HFF-Myc (cell line): ENCODE data around the gene RGS1.

Experiments
- DNase-seq: peaks from one replicate; pipeline ENCODE4 v3.0.0-alpha.2; 2011; ENCODE audit warnings: low read depth; ENCODE audit errors: extremely low read depth
- H3K4me3 ChIP-seq: replicated peaks from 2 replicates; pipeline ENCODE4 v1.5.1; 2011; ENCODE audit warnings: low read depth, mild to moderate bottlenecking, control low read depth, low read length
- CTCF ChIP-seq: IDR thresholded peaks from 2 replicates; pipeline ENCODE4 v1.5.1; 2012; ENCODE audit warnings: mild to moderate bottlenecking, low read depth, low read length, control low read depth; ENCODE audit errors: missing control alignments

Gene RGS1

GRCh38 chr1:192592981-192593708 lies 17.6 kb downstream of the RGS1 start:
- TF ChIP-seq CTCF = no peak
- no peak overlapping the region for H3K4me3 ChIP-seq
- DNase-seq = no peak

GRCh38 chr1:192595299-192595698 lies 19.7 kb downstream of the RGS1 start:
- no peak overlapping the region for H3K4me3 ChIP-seq
- TF ChIP-seq CTCF = no peak
- no peak for DNase-seq

- TF ChIP-seq CTCF = no peak
- no peak overlapping the region for H3K4me3 ChIP-seq
- DNase-seq = no peak
Measured at GRCh38 chr1:192598589-192598988, 23.0 kb downstream of the RGS1 start.

GRCh38 chr1:192600275-192600674 lies 24.7 kb downstream of the RGS1 start:
- no peak for DNase-seq
- no peak overlapping the region for H3K4me3 ChIP-seq
- no peak for TF ChIP-seq CTCF

GRCh38 chr1:192601143-192601542 lies 25.6 kb downstream of the RGS1 start:
- no peak for DNase-seq

GRCh38 chr1:192601567-192601966 lies 26.0 kb downstream of the RGS1 start:
- TF ChIP-seq CTCF = no peak
- no peak overlapping the region for H3K4me3 ChIP-seq
- DNase-seq = no peak

More at GRCh38 chr1:192601143-192601542, 25.6 kb downstream of the RGS1 start:
- no peak for TF ChIP-seq CTCF
- H3K4me3 ChIP-seq = no peak overlapping the region

- no peak overlapping the region for H3K4me3 ChIP-seq
- DNase-seq = no peak
- no peak for TF ChIP-seq CTCF
Measured at GRCh38 chr1:192602757-192603156, 27.2 kb downstream of the RGS1 start.
